ENCODE measurements around the gene SLC26A1.

DNA sequence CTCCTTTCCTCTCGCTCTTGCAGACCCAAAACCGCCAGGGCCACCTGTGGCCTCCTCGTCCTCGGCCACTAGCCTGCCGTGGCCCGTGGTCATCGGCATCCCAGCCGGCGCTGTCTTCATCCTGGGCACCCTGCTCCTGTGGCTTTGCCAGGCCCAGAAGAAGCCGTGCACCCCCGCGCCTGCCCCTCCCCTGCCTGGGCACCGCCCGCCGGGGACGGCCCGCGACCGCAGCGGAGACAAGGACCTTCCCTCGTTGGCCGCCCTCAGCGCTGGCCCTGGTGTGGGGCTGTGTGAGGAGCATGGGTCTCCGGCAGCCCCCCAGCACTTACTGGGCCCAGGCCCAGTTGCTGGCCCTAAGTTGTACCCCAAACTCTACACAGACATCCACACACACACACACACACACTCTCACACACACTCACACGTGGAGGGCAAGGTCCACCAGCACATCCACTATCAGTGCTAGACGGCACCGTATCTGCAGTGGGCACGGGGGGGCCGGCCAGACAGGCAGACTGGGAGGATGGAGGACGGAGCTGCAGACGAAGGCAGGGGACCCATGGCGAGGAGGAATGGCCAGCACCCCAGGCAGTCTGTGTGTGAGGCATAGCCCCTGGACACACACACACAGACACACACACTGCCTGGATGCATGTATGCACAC, 31.8 kb upstream of the SLC26A1 start:
- TF ChIP-seq GATA2 (IDR thresholded peaks at IDR 0.05; ENCODE audit: low read depth, low read length): no peak
- TF ChIP-seq GATA3 (IDR thresholded peaks at IDR 0.05; ENCODE audit: low read depth, low read length): no peak

Data from SH-SY5Y (cell line).